Peyer's patch (tissue), 4 donors: ENCODE results near the gene PATZ1.
A peak's percentile ranks its signal among the peaks of the same experiment; 100 is the strongest.

ENCODE experiments used
- CTCF ChIP-seq, 6 experiments: fragments of 450-650 bp in 4 of 6; fragments of 200-600 bp in 2 of 6; sonication (generic) in 1 of 6; IDR thresholded peaks; one replicate each; pipeline ENCODE4 v1.5.1; 2017 to 2019; ENCODE audit warnings: antibody characterized with exemption in 6 of 6, mild to moderate bottlenecking in 3 of 6, moderate library complexity in 1 of 6
- POLR2A ChIP-seq, 2 donors: fragments of 450-650 bp; IDR thresholded peaks; one replicate each; pipeline ENCODE4 v1.5.1; 2017; ENCODE audit warnings: antibody characterized with exemption in 2 of 2, mild to moderate bottlenecking in 2 of 2, moderate library complexity in 2 of 2

GRCh38 chr22:31345331-31346254, 553 bp downstream of the PATZ1 start:
- TF ChIP-seq CTCF (IDR thresholded peaks at IDR 0.05) (peak; percentile 89 to 98 (median 95)), POLR2A (IDR thresholded peaks at IDR 0.05) (peak in 1 of 2 donors; percentile 48)
